Suprapubic skin (tissue), 4 donors: ENCODE measurements around the gene TIAM1. TPM values are rescaled to one million over a fixed set of nuclear protein-coding genes. Genes with fewer than 3 reads are reported as not detected.
A peak's percentile ranks its signal among the peaks of the same experiment; 100 is the strongest.

Experiments used
- DNase-seq, 2 donors: peaks; one replicate each; pipeline ENCODE4 v3.0.0-alpha.2; 2019; ENCODE audit warnings: low spot score in 2 of 2
- H3K27ac ChIP-seq: fragments of 200-600 bp; sonication (generic); one replicate; pipeline ENCODE4 v1.5.1; 2019
- H3K27me3 ChIP-seq: fragments of 200-600 bp; sonication (generic); one replicate; pipeline ENCODE4 v1.5.1; 2019
- H3K36me3 ChIP-seq: fragments of 200-600 bp; sonication (generic); one replicate; pipeline ENCODE4 v1.5.1; 2019
- H3K4me1 ChIP-seq: fragments of 200-600 bp; sonication (generic); one replicate; pipeline ENCODE4 v1.5.1; 2019
- H3K4me3 ChIP-seq: fragments of 200-600 bp; sonication (generic); one replicate; pipeline ENCODE4 v1.5.1; 2019; ENCODE audit warnings: mild to moderate bottlenecking
- H3K9me3 ChIP-seq: fragments of 200-600 bp; sonication (generic); one replicate; pipeline ENCODE4 v1.5.1; 2019
- CTCF ChIP-seq, 2 donors: fragments of 200-600 bp in 1 of 2; fragments of 450-650 bp in 1 of 2; sonication (generic) in 1 of 2; IDR thresholded peaks; one replicate each; pipeline ENCODE4 v1.5.1; 2016 to 2019; ENCODE audit warnings: antibody characterized with exemption in 2 of 2, mild to moderate bottlenecking in 1 of 2, moderate library complexity in 1 of 2
- EP300 ChIP-seq: sonication (generic); formaldehyde crosslinking; IDR thresholded peaks from one replicate; pipeline ENCODE4 v1.6.1; 2017; ENCODE audit warnings: antibody characterized with exemption
- POLR2A ChIP-seq, 2 donors: fragments of 450-650 bp; IDR thresholded peaks; one replicate each; pipeline ENCODE4 v1.6.1; 2017; ENCODE audit warnings: antibody characterized with exemption in 2 of 2, mild to moderate bottlenecking in 2 of 2, moderate library complexity in 2 of 2
- POLR2AphosphoS5 ChIP-seq, 3 donors: sonication (generic); formaldehyde crosslinking; IDR thresholded peaks; one replicate each; pipeline ENCODE4 v1.6.1; 2017; ENCODE audit warnings: antibody characterized with exemption in 3 of 3
- WGBS: methylation state at CpG from one replicate; pipeline ENCODE4 v1.1.5; 2018; 5-methylcytosine and 5-hydroxymethylcytosine counted together
- total RNA-seq, 4 donors: library from RNA; depleted of rRNA; stranded (reverse); fragments of >200 nt; gene quantifications; one replicate each; pipeline ENCODE4 v1.1.0, GENCODE V29; 2016

Gene TIAM1
- total RNA-seq, 4 donors from 2014 or later, result 71.9 to 135 (median 87.9) TPM

- peaks cover 27% of the 10 kb centered on the region for H3K4me1 ChIP-seq
- no peak overlapping the region for H3K27ac ChIP-seq
- no peaks in the 10 kb centered on the region for H3K9me3 ChIP-seq
- no peak for DNase-seq
- H3K27me3 ChIP-seq, result peaks cover 5% of the 10 kb centered on the region
- WGBS, result 52% methylated on average over 15 of the region's 15 CpGs
- H3K4me3 ChIP-seq, result no peak overlapping the region
- no peaks in the 10 kb centered on the region for H3K36me3 ChIP-seq
- TF ChIP-seq POLR2AphosphoS5 (IDR thresholded peaks at IDR 0.05) (no peak), CTCF (IDR thresholded peaks at IDR 0.05) (peak; percentile 10 to 29)
Observed at GRCh38 chr21:31347435-31348032, 3.5 kb upstream of the TIAM1 start.

GRCh38 chr21:31346256-31346821, 2.3 kb upstream of the TIAM1 start:
- Histone ChIP-seq H3K36me3 (no peaks in the 10 kb centered on the region), H3K27ac (no peak overlapping the region), H3K4me1 (peaks cover 26% of the 10 kb centered on the region), H3K9me3 (no peaks in the 10 kb centered on the region), H3K4me3 (no peak overlapping the region), H3K27me3 (peaks cover 5% of the 10 kb centered on the region)
- DNase-seq, result no peak
- TF ChIP-seq POLR2A (IDR thresholded peaks at IDR 0.05) (no peak), POLR2AphosphoS5 (IDR thresholded peaks at IDR 0.05) (no peak), CTCF (IDR thresholded peaks at IDR 0.05) (no peak), EP300 (no peak)
- 63% methylated on average over 14 of the region's 14 CpGs for WGBS

DNA sequence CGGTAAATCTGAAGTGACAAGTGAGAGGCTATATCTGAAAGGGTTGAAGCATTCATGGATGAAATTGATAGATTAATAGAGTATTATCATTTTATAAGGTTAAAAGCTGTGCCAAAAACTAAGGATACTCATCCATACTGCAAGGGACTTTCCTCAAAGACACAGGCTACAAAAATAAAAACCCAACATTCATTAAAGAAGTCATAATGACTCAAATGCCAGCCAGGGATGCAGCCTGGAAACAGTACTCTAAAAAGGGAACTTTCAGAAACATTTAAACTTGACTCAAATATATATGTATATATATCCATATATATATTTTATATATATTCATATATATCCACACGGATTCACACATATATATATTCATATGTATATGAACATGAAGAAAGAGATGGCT, 1.1 kb upstream of the TIAM1 start:
- H3K4me1 ChIP-seq, result peaks cover 25% of the 10 kb centered on the region
- H3K36me3 ChIP-seq, result no peaks in the 10 kb centered on the region
- WGBS, result 85% methylated on average over 2 of the region's 2 CpGs
- H3K9me3 ChIP-seq, result no peaks in the 10 kb centered on the region
- H3K27ac ChIP-seq, result no peak overlapping the region
- peaks cover 5% of the 10 kb centered on the region for H3K27me3 ChIP-seq
- H3K4me3 ChIP-seq, result no peak overlapping the region
- no peak for DNase-seq
- TF ChIP-seq POLR2AphosphoS5 (IDR thresholded peaks at IDR 0.05) (no peak), CTCF (IDR thresholded peaks at IDR 0.05) (no peak)

GRCh38 chr21:31343030-31343510, 991 bp downstream of the TIAM1 start:
- no peak for DNase-seq
- Histone ChIP-seq H3K4me3 (peak overlapping the region; percentile 60), H3K4me1 (peaks cover 31% of the 10 kb centered on the region), H3K36me3 (no peaks in the 10 kb centered on the region), H3K27me3 (peaks cover 5% of the 10 kb centered on the region), H3K9me3 (no peaks in the 10 kb centered on the region), H3K27ac (peak overlapping the region; percentile 76)
- TF ChIP-seq POLR2A (IDR thresholded peaks at IDR 0.05) (no peak), POLR2AphosphoS5 (IDR thresholded peaks at IDR 0.05) (no peak), EP300 (no peak), CTCF (IDR thresholded peaks at IDR 0.05) (no peak)
- WGBS, result 42% methylated on average over 2 of the region's 2 CpGs

GRCh38 chr21:31342348-31342747, 1.7 kb downstream of the TIAM1 start:
- Histone ChIP-seq H3K36me3 (no peaks in the 10 kb centered on the region), H3K4me1 (peaks cover 35% of the 10 kb centered on the region), H3K27ac (peak overlapping the region; percentile 76), H3K9me3 (no peaks in the 10 kb centered on the region), H3K4me3 (peak overlapping the region; percentile 60), H3K27me3 (peaks cover 5% of the 10 kb centered on the region)
- TF ChIP-seq POLR2A (IDR thresholded peaks at IDR 0.05) (no peak), POLR2AphosphoS5 (IDR thresholded peaks at IDR 0.05) (no peak), EP300 (no peak), CTCF (IDR thresholded peaks at IDR 0.05) (no peak)
- 54% methylated on average over 3 of the region's 3 CpGs for WGBS
- no peak for DNase-seq
